ENCODE results near the gene CYP27B1. TPM values are rescaled to one million over a fixed set of nuclear protein-coding genes. Genes with fewer than 3 reads are reported as not detected.

Gene CYP27B1
- total and polyA plus RNA-seq, 2 donors (not counting 3 experiments of a cell fraction or from before 2014, with no cell fraction given) = 0.62 to 2.7 TPM

DNA sequence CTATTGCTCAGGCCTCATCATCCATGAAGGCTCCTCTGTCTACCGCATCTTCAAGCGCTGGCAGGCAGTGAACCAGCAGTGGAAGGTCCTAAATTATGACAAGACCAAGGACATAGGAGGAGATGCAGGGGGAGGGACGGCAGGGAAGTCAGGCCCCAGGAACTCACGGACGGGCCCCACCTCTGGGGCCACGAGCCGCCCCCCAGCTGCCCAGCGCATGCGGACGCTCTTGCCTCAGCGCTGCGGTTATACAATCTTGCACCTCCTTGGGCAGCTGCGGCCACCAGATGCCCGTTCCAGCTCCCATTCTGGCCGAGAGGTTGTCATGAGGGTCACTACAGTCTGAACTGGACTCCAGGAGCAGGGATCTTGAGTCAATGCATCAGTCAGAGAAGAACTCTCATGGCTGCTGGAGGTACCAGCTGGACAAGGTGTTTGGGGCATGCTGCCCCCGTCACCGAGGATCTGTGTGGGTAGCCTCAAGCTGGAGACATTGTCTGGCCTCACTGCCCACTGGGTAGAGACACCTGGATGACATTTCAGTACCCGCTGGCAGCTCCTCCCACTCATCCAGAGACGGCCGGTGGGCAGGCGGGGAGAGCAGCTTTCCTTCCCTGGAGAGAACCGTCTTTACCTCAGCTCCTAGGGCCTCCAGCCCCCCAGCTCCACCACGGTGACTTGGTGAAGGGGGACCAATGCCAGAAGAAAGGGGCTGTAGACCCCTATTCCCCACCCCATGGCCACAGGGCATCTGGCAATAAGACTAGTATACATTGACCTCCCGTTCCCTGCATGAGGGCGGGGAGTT lies 8.1 kb downstream of the CYP27B1 start:
- dilution Hi-C loops (cut with MboI; ENCODE audit: extremely low pct_ligation_motif_present, low sequenced_read_pairs) = no loop called here
- FAIRE-seq (no peak), DNase-seq (ENCODE audit: low read depth, low spot score) (no peak)
- no TSS peak for BruUV-seq (replicated peaks)
- Histone ChIP-seq H3K9me1 (replicated peaks; ENCODE audit: control insufficient read depth, extremely low read depth, insufficient read depth, low read length) (no peaks in the 10 kb centered on the region), H3K4me1 (ENCODE audit: control insufficient read depth, extremely low read depth, insufficient read depth, low read length) (peaks cover 4% of the 10 kb centered on the region), H3K79me2 (ENCODE audit: control insufficient read depth, insufficient read depth, low read length) (no peaks in the 10 kb centered on the region), H2AFZ (ENCODE audit: low read depth, low read length) (no peak overlapping the region), H3K36me3 (ENCODE audit: control insufficient read depth in 2 of 2, extremely low read depth in 1 of 2, insufficient read depth in 2 of 2, low read length in 2 of 2) (no peaks in the 10 kb centered on the region), H3K9ac (replicated peaks; ENCODE audit: extremely low read depth, insufficient read depth, low read length) (no peak overlapping the region), H3K4me2 (ENCODE audit: insufficient read depth, low read length) (no peak overlapping the region), H4K20me1 (replicated peaks; ENCODE audit: control insufficient read depth, extremely low read depth, insufficient read depth, low read length) (no peaks in the 10 kb centered on the region), H3K9me3 (replicated peaks; ENCODE audit: control insufficient read depth, insufficient read depth, low read length) (no peaks in the 10 kb centered on the region), H3K27ac (ENCODE audit: insufficient read depth, low read depth, low read length) (no peak overlapping the region), H3K27me3 (ENCODE audit: control insufficient read depth in 2 of 2, insufficient read depth in 2 of 2, low read length in 2 of 2) (peaks cover 29 to 30% of the 10 kb centered on the region in 2 experiments), H3K4me3 (replicated peaks in 1 of 3; ENCODE audit: insufficient read depth in 1 of 3, low read depth in 1 of 3, low read length in 3 of 3) (no peak overlapping the region)
- CTCF ChIA-PET = interaction anchor here (1.2 to 2.8 kb wide), 2 partner anchors 14 to 56 kb away, joined by 3 to 12 read pairs; partner anchors contain the start of gene TSPAN31
- POLR2A ChIA-PET = no interaction called here
- intact Hi-C loops (cut with micrococcal nuclease) = no loop called here
- TF ChIP-seq JUN (IDR thresholded peaks at IDR 0.05; ENCODE audit: borderline replicate concordance, insufficient read depth, insufficient read length, low read depth) (no peak), MYC (IDR thresholded peaks at IDR 0.05; ENCODE audit: low read depth, low read length) (no peak), EZH2 (IDR thresholded peaks at IDR 0.05; ENCODE audit: borderline replicate concordance, low read depth, low read length, severe bottlenecking) (no peak), POLR2A (IDR thresholded peaks at IDR 0.05; ENCODE audit: low read depth, low read length) (no peak), GATA2 (IDR thresholded peaks at IDR 0.05; ENCODE audit: insufficient read depth, insufficient read length, low read depth, low read length) (no peak), FOS (IDR thresholded peaks at IDR 0.05; ENCODE audit: borderline replicate concordance, insufficient read depth, low read length) (no peak), POLR2AphosphoS5 (IDR thresholded peaks at IDR 0.05; ENCODE audit: insufficient read depth, low read depth, low read length) (no peak)
- TF ChIP-seq, protein P1, sequence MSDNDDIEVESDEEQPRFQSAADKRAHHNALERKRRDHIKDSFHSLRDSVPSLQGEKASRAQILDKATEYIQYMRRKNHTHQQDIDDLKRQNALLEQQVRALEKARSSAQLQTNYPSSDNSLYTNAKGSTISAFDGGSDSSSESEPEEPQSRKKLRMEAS (IDR thresholded peaks at IDR 0.05; ENCODE audit: insufficient read depth, insufficient read length) = no peak
- TF ChIP-seq, protein P2, sequence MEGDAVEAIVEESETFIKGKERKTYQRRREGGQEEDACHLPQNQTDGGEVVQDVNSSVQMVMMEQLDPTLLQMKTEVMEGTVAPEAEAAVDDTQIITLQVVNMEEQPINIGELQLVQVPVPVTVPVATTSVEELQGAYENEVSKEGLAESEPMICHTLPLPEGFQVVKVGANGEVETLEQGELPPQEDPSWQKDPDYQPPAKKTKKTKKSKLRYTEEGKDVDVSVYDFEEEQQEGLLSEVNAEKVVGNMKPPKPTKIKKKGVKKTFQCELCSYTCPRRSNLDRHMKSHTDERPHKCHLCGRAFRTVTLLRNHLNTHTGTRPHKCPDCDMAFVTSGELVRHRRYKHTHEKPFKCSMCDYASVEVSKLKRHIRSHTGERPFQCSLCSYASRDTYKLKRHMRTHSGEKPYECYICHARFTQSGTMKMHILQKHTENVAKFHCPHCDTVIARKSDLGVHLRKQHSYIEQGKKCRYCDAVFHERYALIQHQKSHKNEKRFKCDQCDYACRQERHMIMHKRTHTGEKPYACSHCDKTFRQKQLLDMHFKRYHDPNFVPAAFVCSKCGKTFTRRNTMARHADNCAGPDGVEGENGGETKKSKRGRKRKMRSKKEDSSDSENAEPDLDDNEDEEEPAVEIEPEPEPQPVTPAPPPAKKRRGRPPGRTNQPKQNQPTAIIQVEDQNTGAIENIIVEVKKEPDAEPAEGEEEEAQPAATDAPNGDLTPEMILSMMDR (IDR thresholded peaks at IDR 0.05; ENCODE audit: extremely low read depth in 1 of 2, insufficient read depth in 1 of 2, low read depth in 1 of 2, low read length in 2 of 2) = no peak

Measured in endothelial cell of umbilical vein (primary cell).